PC-9 (cell line): ENCODE data around the gene PPP1R15B. TPM values are rescaled to one million over a fixed set of nuclear protein-coding genes. Genes with fewer than 3 reads are reported as not detected.
A peak's percentile ranks its signal among the peaks of the same experiment; 100 is the strongest.

Experiments used
- BruUV-seq: library from RNA; stranded (reverse); fragments of 400-500 nt; replicated peaks from 2 replicates; lab custom pipeline; 2021; lab: Mats Ljungman, UMichigan
- CTCF ChIA-PET: fragments of 300-600 bp; sonication (Branson Sonifier 250); formaldehyde crosslinking; loops from one replicate; lab custom pipeline; 2022; ENCODE audit warnings: antibody characterized with exemption; lab: Charles Lee
- POLR2A ChIA-PET: fragments of 300-600 bp; sonication (Branson Sonifier 250); formaldehyde crosslinking; loops from one replicate; lab custom pipeline; 2022; ENCODE audit warnings: antibody characterized with exemption; ENCODE audit not compliant: unreplicated experiment; lab: Charles Lee
- DNase-seq, 2 experiments: peaks; one replicate each; pipeline versions ENCODE4 v3.0.0 to v3.0.0-alpha.2; 2015 to 2022; ENCODE audit warnings: mixed read lengths in 1 of 2
- H2AFZ ChIP-seq: fragments of 200-600 bp; sonication (generic); 2 replicates; pipeline ENCODE4 v1.8.1; 2017; ENCODE audit warnings: antibody characterized with exemption
- H3F3A ChIP-seq: fragments of 200-600 bp; sonication (generic); 2 replicates; pipeline ENCODE4 v1.8.1; 2017; ENCODE audit warnings: antibody characterized with exemption, mild to moderate bottlenecking, low read depth; ENCODE audit not compliant: insufficient read depth
- H3K27ac ChIP-seq: fragments of 200-600 bp; sonication (generic); 2 replicates; pipeline ENCODE4 v1.6.1; 2016; ENCODE audit warnings: mixed run types
- H3K27me3 ChIP-seq: fragments of 200-600 bp; sonication (generic); 2 replicates; pipeline ENCODE4 v1.6.1; 2016; ENCODE audit warnings: low read depth, mixed run types; ENCODE audit not compliant: insufficient read depth
- H3K36me3 ChIP-seq: fragments of 200-600 bp; sonication (generic); 2 replicates; pipeline ENCODE4 v1.6.1; 2016; ENCODE audit warnings: low read depth, mixed run types
- H3K4me1 ChIP-seq: fragments of 200-600 bp; sonication (generic); replicated peaks from 2 replicates; pipeline ENCODE4 v1.6.1; 2016; ENCODE audit warnings: mixed run types; ENCODE audit not compliant: insufficient read depth
- H3K4me2 ChIP-seq: fragments of 200-600 bp; sonication (generic); 2 replicates; pipeline ENCODE4 v1.6.1; 2017; ENCODE audit warnings: mixed run types
- H3K4me3 ChIP-seq: fragments of 200-600 bp; sonication (generic); 2 replicates; pipeline ENCODE4 v1.6.1; 2016; ENCODE audit warnings: mixed run types
- H3K79me2 ChIP-seq: fragments of 200-600 bp; sonication (generic); 2 replicates; pipeline ENCODE4 v1.6.1; 2017; ENCODE audit warnings: low read depth, mixed run types
- H3K9me2 ChIP-seq: fragments of 200-600 bp; sonication (generic); 2 replicates; pipeline ENCODE4 v1.8.1; 2017; ENCODE audit warnings: mild to moderate bottlenecking; ENCODE audit not compliant: insufficient read depth
- H3K9me3 ChIP-seq: fragments of 200-600 bp; sonication (generic); 2 replicates; pipeline ENCODE4 v1.8.1; 2016; ENCODE audit warnings: low read depth; ENCODE audit not compliant: insufficient read depth
- H4K20me1 ChIP-seq: fragments of 200-600 bp; sonication (generic); 2 replicates; pipeline ENCODE4 v1.8.1; 2017; ENCODE audit not compliant: insufficient read depth
- CTCF ChIP-seq: fragments of 200-600 bp; sonication (generic); conservative IDR thresholded peaks from 2 replicates; pipeline ENCODE4 v1.6.1; 2017; ENCODE audit warnings: mixed run types, antibody characterized with exemption, mild to moderate bottlenecking, moderate library complexity
- EZH2 ChIP-seq: fragments of 200-600 bp; sonication (generic); IDR thresholded peaks from 2 replicates; pipeline ENCODE4 v1.8.0; 2017; ENCODE audit warnings: antibody characterized with exemption, low read depth
- intact Hi-C: fragments of 100-400 bp; cut with micrococcal nuclease; formaldehyde crosslinking; loops from one replicate; pipeline ENCODE4 v1.10.0; 2022; ENCODE audit not compliant: unreplicated experiment
- total RNA-seq: library from RNA; stranded (reverse); gene quantifications from 2 replicates; pipeline ENCODE4 v1.2.3, GENCODE V29; 2021

PPP1R15B gene
- total RNA-seq, 1 experiment from 2014 or later: 40.9 TPM

- no peak overlapping the region for H3K4me2 ChIP-seq
- intact Hi-C loops: no loop called here
- H3F3A ChIP-seq: no peaks in the 10 kb centered on the region
- H3K36me3 ChIP-seq: no peaks in the 10 kb centered on the region
- no peak overlapping the region for H3K4me3 ChIP-seq
- H4K20me1 ChIP-seq: no peaks in the 10 kb centered on the region
- no TSS peak for BruUV-seq
- no peaks in the 10 kb centered on the region for H3K9me3 ChIP-seq
- no peaks in the 10 kb centered on the region for H3K9me2 ChIP-seq
- TF ChIP-seq EZH2 (no peak), CTCF (no peak)
- no peak overlapping the region for H3K27ac ChIP-seq
- H3K27me3 ChIP-seq: no peaks in the 10 kb centered on the region
- no peaks in the 10 kb centered on the region for H3K4me1 ChIP-seq
- peak in 1 of 2 experiments; percentile 11 for DNase-seq
- peaks cover 72% of the 10 kb centered on the region for H3K79me2 ChIP-seq
- CTCF ChIA-PET: interaction anchor here (0.7 kb wide), 1 partner anchor 31 kb away, joined by 8 read pairs; no protein-coding TSS in a partner anchor
- H2AFZ ChIP-seq: no peak overlapping the region
- POLR2A ChIA-PET: interaction anchor here (0.6 kb wide), 1 partner anchor 166 kb away, joined by 5 read pairs; no protein-coding TSS in a partner anchor
Measured at GRCh38 chr1:204358605-204359004, 53.0 kb downstream of the PPP1R15B start.

- Histone ChIP-seq H3K4me2 (no peak overlapping the region), H2AFZ (no peak overlapping the region), H3K4me3 (no peak overlapping the region), H3K79me2 (peaks cover 70% of the 10 kb centered on the region), H3K27ac (no peak overlapping the region), H3K4me1 (no peaks in the 10 kb centered on the region), H3K27me3 (no peaks in the 10 kb centered on the region), H3K9me2 (no peaks in the 10 kb centered on the region), H3K36me3 (no peaks in the 10 kb centered on the region), H4K20me1 (no peaks in the 10 kb centered on the region), H3K9me3 (no peaks in the 10 kb centered on the region), H3F3A (peaks cover 3% of the 10 kb centered on the region; the same call in 1 of the 2 replicates)
- intact Hi-C loops: no loop called here
- BruUV-seq: no TSS peak
- TF ChIP-seq EZH2: no peak
- no peak for TF ChIP-seq CTCF
- DNase-seq: no peak
- POLR2A ChIA-PET: interaction anchor here (0.6 kb wide), 1 partner anchor 167 kb away, joined by 5 read pairs; no protein-coding TSS in a partner anchor
- CTCF ChIA-PET: interaction anchor here (0.5 to 1.0 kb wide), 2 partner anchors 99 to 137 kb away, joined by 4 to 6 read pairs; no protein-coding TSS in a partner anchor
Measured at GRCh38 chr1:204357551-204358490, 53.8 kb downstream of the PPP1R15B start.

- Histone ChIP-seq H3K4me3 (no peak overlapping the region), H3K4me2 (no peak overlapping the region), H3K79me2 (peaks cover 64% of the 10 kb centered on the region), H4K20me1 (no peaks in the 10 kb centered on the region), H3K9me3 (no peaks in the 10 kb centered on the region), H3K27ac (no peak overlapping the region), H2AFZ (no peak overlapping the region), H3K27me3 (no peaks in the 10 kb centered on the region), H3K36me3 (no peaks in the 10 kb centered on the region), H3K9me2 (no peaks in the 10 kb centered on the region), H3F3A (peaks cover 9% of the 10 kb centered on the region; the same call in 1 of the 2 replicates), H3K4me1 (no peaks in the 10 kb centered on the region)
- intact Hi-C loops: no loop called here
- ChIA-PET CTCF (interaction anchor here (0.5 to 1.0 kb wide), 2 partner anchors 98 to 137 kb away, joined by 4 to 6 read pairs; no protein-coding TSS in a partner anchor), POLR2A (interaction anchor here (0.6 kb wide), 1 partner anchor 1679 kb away, joined by 35 read pairs; no protein-coding TSS in a partner anchor)
- no peak for DNase-seq
- TF ChIP-seq EZH2 (no peak), CTCF (no peak)
- no TSS peak for BruUV-seq
Measured at GRCh38 chr1:204356997-204357396, 54.6 kb downstream of the PPP1R15B start.
